GM10847 (cell line): Measurements from ENCODE around the gene NHERF2.
A peak's percentile ranks its signal among the peaks of the same experiment; 100 is the strongest.

Source experiments
- POLR2A ChIP-seq: IDR thresholded peaks from 2 replicates; pipeline ENCODE4 v1.6.1; 2011; ENCODE audit not compliant: insufficient read length; ENCODE audit errors: extremely low read depth

NHERF2 gene

DNA sequence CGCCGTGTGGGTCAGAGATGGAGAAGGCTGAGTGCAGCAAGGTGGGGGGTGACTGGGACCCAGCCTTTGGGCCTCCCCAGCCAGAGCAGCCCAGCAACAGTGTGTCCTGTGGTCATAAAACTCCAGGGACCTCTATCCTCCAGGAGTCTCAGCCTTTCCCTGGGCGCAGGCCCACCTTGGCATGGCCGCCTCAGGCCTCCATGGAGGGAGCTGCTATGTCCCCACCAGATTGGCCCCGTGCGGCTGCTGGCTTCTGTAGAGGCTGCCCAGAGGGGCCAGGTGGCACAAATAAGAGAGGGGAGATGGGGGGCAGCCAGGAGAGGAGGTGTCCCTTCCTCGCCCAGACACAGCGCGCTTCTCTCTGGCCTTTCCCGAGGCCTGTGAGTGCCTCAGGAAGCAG, 39.5 kb upstream of the NHERF2 start:
- TF ChIP-seq POLR2A: no peak

DNA sequence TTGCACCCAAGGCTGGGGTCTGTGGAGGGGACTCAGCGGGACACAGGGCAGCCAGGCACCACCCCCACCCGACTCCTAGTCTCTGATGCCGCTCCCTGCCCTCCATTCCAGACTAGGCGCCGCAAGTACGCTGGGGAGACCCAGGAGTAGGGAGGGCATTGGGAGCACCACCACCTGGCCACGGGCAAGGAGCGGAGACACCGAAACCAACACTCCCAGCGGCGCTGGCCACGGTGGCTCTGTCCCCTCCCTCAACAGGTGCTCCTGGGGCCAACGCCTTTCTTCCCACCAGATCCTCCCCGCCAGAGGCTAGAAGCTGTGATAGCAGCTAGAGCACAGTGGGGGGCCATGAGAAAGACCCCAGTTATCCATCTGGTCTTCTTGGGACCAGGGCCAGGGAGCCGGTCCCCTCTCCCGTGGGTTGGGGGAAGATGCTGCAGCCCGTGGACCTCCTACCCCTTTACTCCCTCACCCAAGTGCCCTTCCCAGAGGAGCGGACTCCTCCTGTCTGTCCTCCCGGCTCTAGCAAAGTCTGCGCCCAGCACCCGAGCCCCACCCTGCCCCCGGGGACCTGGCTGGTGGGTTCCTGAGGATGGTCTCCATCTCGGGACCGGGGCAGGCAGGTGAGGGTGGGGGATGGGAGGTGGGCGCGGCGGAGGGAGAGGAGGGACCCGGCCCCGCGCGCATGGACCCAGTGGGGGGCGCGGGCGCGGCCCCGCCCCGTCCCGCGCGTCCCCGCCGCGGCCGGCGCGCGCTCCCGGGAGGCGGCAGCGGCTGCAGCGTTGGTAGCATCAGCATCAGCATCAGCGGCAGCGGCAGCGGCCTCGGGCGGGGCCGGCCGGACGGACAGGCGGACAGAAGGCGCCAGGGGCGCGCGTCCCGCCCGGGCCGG, 37.2 kb upstream of the NHERF2 start, which contains the start of gene SYNGR3:
TSS of gene SYNGR3 (plus strand) at position 762 of the 892 bp plus-strand sequence. CDS start 133 bp downstream, outside the sequence.
- no peak for TF ChIP-seq POLR2A

DNA sequence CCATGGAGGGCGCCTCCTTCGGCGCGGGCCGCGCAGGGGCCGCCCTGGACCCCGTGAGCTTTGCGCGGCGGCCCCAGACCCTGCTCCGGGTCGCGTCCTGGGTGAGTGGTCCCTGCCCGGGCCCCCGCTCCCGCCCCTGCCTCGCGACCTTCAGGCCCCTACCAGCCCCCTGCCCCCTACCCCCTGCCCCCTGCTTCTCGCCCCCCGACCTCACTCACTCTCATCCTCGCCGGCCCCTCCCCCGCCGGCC, 36.7 kb upstream of the NHERF2 start:
- no peak for TF ChIP-seq POLR2A

DNA sequence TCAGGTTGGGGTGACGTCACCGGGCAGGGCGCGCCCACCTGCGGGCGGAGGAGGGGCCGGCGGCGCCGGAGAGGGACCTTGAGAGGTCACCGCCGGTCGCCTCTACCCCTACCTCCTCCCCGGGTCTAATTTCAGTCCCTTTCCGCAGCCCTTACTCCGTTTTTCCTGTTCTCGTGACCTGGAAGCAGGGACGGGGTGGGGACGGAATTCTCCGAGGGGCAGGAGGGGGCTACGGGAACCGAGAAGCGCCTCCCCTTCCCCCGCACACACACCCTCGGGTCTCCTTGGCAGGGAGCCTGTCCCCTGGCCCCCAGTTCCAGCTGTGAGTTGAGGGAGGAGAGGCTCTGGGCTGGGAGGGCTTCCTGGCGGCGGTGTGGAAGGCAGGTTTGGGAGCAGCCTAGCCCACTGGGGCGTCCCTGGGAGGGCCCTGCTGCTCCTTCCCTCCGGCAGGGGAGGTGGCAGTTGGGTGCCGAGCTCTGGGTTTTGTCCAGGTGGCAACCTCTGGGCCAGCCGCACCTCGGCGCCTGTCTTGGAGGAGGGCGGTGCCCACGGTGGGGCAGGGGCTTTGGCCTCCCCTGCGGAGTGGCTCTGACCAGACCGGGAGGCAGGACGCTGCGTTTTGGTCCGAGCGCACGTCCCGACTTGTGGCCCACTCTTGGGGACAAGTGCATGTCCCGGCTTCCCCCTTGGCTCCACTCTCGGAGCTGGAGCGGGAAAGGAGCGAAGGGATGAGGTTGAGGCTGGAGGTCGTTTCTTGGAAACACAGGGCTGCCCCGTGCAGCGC, 36.2 kb upstream of the NHERF2 start:
- no peak for TF ChIP-seq POLR2A

DNA sequence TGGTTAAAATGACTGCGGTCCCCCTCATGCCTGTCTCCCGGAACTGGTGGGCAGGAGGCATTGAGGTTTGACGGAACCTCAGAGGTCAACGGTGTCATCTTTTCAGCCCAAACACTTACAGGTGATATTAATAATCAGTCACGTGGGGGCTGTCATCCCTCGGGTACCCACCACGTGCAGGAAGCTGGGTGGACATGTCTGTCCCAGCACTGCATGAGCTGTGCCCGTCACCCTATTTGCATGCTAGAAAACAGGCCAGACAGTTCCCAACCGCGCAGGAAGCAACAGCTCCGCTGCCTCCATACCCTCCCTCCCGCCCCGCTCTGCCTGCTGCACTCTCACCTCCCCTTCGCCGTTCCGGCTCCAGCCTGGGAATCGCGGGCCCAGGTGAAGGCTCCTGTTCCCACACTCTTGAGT, 35.6 kb upstream of the NHERF2 start:
- no peak for TF ChIP-seq POLR2A

DNA sequence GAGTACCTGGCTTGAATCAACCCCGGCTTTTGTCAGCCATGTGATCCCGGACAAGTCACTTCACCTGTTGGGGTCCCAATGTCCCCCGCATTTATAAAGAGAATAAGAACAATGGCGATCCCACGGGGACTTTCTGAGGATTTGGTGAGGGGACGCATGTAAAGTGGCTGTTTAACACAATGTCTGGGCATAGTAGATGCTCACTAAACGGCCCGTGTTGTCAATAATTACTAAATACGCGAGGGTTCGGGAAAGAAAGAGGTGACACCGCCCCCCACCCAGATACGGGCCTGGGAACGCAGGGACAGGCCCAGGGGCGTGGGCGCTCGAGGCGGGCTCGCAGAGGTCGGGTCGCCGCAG, 35.1 kb upstream of the NHERF2 start:
- no peak for TF ChIP-seq POLR2A

DNA sequence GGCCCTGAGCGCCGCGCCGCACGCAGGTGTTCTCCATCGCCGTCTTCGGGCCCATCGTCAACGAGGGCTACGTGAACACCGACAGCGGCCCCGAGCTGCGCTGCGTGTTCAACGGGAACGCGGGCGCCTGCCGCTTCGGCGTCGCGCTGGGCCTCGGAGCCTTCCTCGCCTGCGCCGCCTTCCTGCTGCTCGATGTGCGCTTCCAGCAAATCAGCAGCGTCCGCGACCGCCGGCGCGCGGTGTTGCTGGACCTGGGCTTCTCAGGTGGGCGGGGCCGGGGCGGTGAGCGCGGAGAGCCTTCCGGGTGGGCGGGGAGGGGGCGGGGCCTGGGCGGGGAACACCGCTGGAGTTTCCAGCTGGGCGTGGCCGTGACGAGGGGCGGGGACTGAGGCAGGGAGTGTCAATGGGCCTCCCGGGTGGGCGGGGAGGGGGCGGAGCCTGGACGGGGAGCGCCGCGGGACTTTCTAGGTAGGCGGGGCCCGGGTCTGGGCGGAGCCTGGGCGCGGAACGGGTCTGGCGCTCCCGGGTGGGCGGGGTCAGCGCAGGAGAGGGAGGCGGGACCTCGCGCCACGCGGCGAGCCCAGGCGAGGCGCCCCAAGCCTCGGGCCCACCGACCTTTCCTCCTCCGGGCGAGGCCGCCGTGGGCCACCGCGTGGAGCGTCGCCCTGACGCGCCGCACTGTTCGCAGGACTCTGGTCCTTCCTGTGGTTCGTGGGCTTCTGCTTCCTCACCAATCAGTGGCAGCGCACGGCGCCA, 34.6 kb upstream of the NHERF2 start:
- peak; percentile 43 for TF ChIP-seq POLR2A

DNA sequence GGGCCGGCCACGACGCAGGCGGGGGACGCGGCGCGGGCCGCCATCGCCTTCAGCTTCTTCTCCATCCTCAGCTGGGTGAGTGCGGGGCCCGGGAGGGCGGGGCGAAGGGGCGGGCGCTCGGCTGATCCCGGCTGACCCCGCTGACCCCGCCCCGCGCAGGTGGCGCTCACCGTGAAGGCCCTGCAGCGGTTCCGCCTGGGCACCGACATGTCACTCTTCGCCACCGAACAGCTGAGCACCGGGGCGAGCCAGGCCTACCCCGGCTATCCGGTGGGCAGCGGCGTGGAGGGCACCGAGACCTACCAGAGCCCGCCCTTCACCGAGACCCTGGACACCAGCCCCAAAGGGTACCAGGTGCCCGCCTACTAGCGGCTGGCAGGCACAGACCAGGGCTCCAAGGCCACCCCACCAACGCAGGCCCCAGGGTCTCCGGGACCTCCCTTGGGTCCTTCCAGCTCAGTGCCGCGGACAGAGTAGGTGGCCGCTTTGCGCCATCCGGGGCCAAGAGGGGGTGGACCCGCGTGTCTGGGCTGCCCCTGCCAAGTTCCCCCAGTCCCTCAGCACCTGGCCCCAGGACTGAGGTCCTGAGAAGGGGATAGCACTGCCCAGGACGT, 33.9 kb upstream of the NHERF2 start:
- no peak for TF ChIP-seq POLR2A

DNA sequence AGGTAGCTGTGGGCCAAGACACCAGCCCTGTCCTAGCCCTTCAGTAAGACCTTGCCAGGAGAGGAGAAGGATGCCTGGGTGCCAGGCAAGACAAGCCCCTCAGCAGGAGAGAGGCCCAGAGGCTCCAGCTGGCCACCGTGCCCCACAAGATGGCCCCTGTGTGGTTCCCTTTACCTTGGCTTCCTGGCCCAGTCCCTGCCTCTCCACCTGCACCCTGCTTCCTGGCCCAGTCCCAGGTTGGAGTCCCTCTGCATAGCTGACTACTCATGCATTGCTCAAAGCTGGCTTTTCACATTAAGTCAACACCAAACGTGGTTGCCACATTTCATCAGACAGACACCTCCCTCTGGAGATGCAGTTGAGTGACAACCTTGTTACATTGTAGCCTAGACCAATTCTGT, 33.0 kb upstream of the NHERF2 start:
- no peak for TF ChIP-seq POLR2A

DNA sequence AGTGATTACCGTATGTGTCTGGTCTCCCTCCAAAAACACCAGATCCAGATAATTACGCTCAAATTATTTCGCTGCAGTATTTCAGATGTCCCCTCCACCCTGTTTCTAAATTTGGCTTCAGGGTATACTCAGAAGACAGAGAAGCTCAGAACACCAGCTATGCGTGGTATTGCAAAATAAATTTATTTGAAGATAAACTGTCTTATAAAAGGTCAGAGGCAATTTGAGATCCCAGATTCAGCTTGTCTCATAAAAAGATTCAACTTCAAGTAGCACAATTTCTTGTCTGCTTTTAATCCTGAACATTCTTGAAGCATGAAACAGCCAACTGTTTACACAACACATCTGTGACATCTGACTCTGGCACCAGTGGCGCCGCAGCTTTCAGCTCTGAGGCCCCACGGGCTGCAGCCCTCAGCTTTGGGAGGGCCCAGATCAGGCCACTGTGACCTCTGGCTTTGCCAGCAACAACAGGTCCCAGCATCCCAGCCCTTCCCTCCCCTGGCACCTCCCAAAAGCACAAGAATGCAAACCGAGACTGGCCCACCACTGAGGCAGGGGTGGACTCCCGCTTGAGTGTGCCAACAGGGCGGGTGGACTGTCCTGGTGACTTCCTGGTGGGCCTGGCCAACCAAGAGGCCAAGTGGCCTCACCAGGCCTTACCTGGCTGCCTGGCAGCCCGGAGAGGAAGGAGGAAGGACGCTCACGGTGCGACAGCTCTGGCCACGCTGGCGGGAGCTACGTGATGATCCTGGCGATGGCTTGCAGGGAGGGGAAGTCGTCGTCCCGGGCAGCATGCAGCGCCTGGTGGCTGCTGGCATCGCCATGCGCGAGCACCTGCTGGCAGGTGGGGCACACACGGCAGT, 29.0 kb upstream of the NHERF2 start:
- TF ChIP-seq POLR2A: no peak

DNA sequence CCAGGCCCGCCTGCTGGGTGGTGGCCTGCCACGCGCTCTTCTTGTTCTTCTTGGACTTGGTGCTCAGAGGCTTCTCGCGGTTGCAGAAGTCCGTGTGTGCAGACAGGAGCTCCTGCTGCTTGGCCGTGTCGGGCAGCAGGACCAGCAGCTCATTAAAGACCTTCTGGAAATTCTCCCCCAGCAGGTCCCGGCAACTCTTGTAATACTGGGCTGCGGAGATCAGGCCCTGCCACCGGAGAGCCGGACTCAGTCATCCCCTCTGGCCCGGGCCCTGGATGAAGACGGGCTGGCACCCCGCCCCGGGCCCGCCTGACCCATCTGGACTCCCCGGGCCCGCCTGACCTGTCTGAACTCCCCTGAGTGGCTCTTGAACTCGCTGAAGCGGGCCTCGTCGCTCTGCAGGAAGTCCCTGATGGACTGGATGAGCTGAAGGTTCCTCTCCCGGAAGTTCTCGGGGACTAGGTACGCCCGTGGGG, 28.3 kb upstream of the NHERF2 start:
- no peak for TF ChIP-seq POLR2A

DNA sequence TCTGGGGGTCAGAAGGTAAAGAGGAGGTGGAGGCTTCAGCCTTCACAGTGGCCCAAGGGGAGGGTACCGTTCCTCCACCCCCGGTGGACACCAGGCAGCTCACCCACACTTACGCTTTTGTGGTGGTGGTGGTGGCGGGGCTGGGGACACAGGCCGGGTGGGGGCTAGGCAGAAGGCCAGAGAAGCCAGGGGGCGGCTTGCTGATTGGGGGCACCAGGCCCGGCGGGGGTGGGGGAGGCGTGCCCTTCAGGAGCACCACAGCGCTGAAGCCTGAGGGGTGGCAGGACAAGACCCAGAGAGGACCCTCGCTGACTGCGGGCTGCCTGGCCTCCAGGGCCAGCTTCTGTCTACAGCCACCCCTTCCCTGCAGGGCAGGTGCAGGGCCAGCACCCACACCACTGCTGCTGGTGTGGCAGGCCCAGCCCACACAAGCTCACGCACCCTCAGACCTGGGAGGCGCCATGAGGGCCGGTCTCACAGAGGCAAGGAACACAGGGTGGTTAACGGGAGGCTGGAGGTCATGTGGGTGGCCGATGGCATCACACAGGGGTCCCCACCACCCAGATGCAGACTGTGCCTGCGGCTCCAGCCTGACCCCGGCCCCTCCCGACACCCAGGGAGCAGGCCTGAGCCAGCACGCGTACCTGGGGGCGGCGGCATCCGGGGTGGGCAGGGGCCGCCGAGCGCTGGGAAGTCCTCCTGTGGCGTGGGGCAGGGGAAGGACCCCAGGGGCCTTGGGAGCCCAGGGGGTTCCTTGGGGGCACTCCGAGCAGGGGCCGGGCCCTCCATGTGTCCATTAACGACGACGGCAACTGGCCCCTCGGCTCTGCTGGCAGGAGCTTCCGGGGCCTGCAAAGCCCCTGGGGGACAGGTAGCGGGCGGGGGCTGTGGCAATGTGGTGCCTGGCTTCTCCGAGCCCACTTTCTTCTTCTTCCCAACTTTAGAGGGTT, 27.6 kb upstream of the NHERF2 start:
- TF ChIP-seq POLR2A: no peak

DNA sequence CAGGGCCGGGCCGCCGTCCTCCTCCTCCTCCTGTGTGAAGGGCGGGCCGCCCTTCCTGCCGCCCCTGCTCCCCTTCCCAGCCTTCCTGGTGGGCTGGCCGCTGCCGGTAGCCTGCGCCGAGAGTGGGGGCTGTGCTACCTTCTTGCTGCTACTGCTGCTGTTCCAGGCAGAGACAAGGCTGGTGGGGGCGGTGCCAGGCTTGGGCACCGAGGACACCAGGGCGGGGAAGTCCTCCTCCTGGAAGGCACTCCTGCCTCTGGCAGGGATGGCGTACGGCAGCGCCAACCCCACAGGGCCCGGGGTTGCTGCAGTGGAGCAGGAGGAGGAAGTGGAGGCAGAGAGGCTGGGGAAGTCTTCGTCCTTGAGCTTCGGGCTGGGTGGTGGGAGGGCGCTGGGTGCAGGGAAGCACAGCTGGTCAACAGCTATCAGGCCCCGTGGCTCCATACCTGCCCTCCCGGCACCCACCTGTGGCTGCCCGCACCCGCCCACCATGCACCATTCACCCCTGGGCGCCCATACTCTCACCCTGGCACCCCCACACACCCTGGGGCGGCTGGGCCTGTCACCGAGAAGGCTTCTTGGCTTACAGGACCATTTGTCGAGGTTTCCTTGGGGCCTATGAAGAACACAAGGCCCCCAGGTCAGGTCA, 26.7 kb upstream of the NHERF2 start:
- TF ChIP-seq POLR2A: no peak
